ENCODE results near the gene RRAGD. TPM values are rescaled to one million over a fixed set of nuclear protein-coding genes. Genes with fewer than 3 reads are reported as not detected.

Gene RRAGD
- total RNA-seq, 1 donor from 2014 or later: 14.7 TPM

DNA sequence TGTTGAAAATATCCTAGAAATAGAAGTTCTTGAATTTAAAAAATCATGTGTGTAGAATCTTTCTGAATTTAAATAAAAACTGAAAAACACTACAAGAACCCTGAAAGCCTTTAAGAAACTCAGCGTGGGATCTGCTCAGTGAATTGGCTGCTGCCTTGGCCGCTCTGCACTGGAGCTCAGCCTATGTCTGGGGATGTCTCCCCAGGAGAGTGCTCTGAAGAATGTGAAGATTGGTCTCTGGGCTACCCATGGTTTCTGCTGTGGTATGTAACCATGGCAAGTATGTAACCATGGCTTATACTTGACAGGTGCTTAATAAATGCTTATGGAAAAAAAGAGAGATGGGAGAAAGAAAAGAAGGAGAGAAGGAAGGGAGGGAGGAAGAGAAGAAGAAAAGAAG, 3.1 kb upstream of the RRAGD start:
- H3K4me3 Mint-ChIP-seq (ENCODE audit: unreplicated experiment): no peak overlapping the region
- H3K27me3 Mint-ChIP-seq (ENCODE audit: unreplicated experiment): peaks cover 4% of the 10 kb centered on the region
- H3K36me3 Mint-ChIP-seq (ENCODE audit: unreplicated experiment): no peaks in the 10 kb centered on the region
- peaks cover 8% of the 10 kb centered on the region for H3K4me1 Mint-ChIP-seq (ENCODE audit: low read depth, unreplicated experiment)
- no peak overlapping the region for H3K27ac Mint-ChIP-seq (ENCODE audit: unreplicated experiment)
- TF ChIP-seq, protein P1, sequence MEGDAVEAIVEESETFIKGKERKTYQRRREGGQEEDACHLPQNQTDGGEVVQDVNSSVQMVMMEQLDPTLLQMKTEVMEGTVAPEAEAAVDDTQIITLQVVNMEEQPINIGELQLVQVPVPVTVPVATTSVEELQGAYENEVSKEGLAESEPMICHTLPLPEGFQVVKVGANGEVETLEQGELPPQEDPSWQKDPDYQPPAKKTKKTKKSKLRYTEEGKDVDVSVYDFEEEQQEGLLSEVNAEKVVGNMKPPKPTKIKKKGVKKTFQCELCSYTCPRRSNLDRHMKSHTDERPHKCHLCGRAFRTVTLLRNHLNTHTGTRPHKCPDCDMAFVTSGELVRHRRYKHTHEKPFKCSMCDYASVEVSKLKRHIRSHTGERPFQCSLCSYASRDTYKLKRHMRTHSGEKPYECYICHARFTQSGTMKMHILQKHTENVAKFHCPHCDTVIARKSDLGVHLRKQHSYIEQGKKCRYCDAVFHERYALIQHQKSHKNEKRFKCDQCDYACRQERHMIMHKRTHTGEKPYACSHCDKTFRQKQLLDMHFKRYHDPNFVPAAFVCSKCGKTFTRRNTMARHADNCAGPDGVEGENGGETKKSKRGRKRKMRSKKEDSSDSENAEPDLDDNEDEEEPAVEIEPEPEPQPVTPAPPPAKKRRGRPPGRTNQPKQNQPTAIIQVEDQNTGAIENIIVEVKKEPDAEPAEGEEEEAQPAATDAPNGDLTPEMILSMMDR (IDR thresholded peaks at IDR 0.05; ENCODE audit: partially characterized antibody, unreplicated experiment): no peak
- no peak for DNase-seq
- peaks cover 4% of the 10 kb centered on the region for H3K9me3 Mint-ChIP-seq (ENCODE audit: unreplicated experiment)

DNA sequence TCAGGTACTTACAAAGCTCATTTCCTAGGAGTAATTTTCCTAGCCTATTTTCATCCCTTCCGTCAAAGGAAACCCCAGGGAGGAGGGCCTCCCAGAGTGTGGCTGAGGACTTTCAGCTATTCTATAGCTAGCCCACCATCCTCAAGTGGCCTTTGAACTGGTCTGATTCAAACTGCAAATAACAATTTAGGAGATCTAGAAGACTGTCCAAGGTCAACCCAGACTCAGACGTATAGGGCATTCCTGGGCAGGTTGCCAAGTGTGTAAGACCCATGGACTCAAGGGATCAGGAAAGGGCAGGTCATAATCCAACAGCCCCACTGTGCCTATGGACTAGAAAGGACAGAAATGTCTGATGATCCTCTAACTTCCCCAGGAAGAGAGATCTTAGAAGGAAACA, 2.1 kb upstream of the RRAGD start:
- H3K4me3 Mint-ChIP-seq (ENCODE audit: unreplicated experiment): no peak overlapping the region
- TF ChIP-seq, protein P1 (IDR thresholded peaks at IDR 0.05; ENCODE audit: partially characterized antibody, unreplicated experiment): no peak
- peaks cover 4% of the 10 kb centered on the region for H3K27me3 Mint-ChIP-seq (ENCODE audit: unreplicated experiment)
- H3K27ac Mint-ChIP-seq (ENCODE audit: unreplicated experiment): no peak overlapping the region
- H3K36me3 Mint-ChIP-seq (ENCODE audit: unreplicated experiment): no peaks in the 10 kb centered on the region
- peaks cover 6% of the 10 kb centered on the region for H3K9me3 Mint-ChIP-seq (ENCODE audit: unreplicated experiment)
- peaks cover 12% of the 10 kb centered on the region for H3K4me1 Mint-ChIP-seq (ENCODE audit: low read depth, unreplicated experiment)
- DNase-seq: no peak

DNA sequence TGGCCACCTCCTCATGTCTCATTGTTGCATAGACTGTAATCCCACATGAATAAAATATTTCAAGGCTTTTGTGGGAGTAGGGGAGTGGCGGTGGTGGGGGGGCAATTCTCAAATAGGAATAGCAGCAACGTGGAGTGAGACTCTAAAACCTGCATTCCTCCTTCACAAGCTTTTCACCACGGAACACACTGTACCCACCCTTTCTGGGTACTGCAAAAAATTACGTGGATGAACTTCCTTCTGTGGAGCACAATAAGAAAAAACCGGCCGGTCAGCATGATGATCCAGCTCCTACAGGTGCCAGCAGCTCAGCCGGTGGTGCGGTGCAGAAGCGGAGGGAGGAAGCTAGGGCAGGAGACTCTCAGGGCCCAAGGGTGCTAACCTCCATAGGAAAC, 930 bp upstream of the RRAGD start:
- TF ChIP-seq, protein P1 (IDR thresholded peaks at IDR 0.05; ENCODE audit: partially characterized antibody, unreplicated experiment): no peak
- peak overlapping the region; percentile 89 for H3K4me3 Mint-ChIP-seq (ENCODE audit: unreplicated experiment)
- H3K27me3 Mint-ChIP-seq (ENCODE audit: unreplicated experiment): peaks cover 4% of the 10 kb centered on the region
- H3K9me3 Mint-ChIP-seq (ENCODE audit: unreplicated experiment): peaks cover 6% of the 10 kb centered on the region
- peaks cover 15% of the 10 kb centered on the region for H3K4me1 Mint-ChIP-seq (ENCODE audit: low read depth, unreplicated experiment)
- H3K36me3 Mint-ChIP-seq (ENCODE audit: unreplicated experiment): no peaks in the 10 kb centered on the region
- peak overlapping the region; percentile 77 for H3K27ac Mint-ChIP-seq (ENCODE audit: unreplicated experiment)
- DNase-seq: no peak

DNA sequence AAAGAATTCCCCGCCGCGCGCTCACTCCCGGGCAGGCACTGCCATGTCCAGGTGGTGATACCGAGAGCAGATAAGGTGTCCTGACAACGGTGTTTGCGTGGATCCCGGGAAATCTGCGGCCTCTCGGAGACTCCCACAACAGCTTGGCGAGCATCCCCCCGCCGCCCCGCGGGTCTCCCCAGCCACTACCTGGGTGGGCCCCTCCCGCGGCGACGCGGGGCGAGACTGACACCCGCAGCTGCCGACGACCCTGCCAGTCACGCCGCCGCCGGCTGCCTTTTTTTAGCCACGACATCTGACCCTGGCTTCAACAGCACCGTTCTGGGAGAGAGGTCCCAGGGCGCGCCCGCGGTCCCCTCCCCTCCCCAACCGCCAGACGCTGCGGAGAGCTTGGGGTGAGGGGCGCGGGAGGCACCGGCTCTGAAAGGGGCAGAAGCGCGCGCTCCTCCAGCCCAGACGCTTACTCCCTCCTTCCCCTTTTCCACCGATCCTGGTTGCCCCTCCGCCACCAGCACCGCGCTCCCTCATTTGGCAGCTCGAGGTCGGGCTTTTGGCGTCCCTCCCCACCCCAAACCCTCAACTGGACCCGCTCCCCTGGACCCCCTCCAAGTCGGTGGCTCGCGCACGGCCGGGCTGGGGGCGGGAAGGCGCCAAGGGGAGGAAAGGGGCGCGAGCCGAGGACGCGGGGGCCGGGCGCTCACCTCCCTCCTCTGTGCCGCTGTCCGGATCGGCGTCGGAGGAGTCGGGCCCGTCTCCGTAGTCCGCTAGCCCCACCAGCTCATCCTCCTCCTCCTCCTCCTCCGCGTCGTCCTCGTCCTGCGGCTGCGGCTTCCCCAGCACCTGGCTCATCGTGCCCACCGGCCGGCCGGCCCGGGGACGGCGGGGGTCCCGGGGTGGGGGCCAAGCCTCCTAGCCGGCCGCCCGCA, 665 bp downstream of the RRAGD start:
- TF ChIP-seq, protein P1 (IDR thresholded peaks at IDR 0.05; ENCODE audit: partially characterized antibody, unreplicated experiment): no peak
- Mint-ChIP-seq H3K27ac (ENCODE audit: unreplicated experiment) (peak overlapping the region; percentile 39), H3K9me3 (ENCODE audit: unreplicated experiment) (peaks cover 6% of the 10 kb centered on the region), H3K27me3 (ENCODE audit: unreplicated experiment) (peaks cover 4% of the 10 kb centered on the region), H3K4me1 (ENCODE audit: low read depth, unreplicated experiment) (peaks cover 18% of the 10 kb centered on the region), H3K36me3 (ENCODE audit: unreplicated experiment) (no peaks in the 10 kb centered on the region), H3K4me3 (ENCODE audit: unreplicated experiment) (peak overlapping the region; percentile 88)
- peak; percentile 77 for DNase-seq

DNA sequence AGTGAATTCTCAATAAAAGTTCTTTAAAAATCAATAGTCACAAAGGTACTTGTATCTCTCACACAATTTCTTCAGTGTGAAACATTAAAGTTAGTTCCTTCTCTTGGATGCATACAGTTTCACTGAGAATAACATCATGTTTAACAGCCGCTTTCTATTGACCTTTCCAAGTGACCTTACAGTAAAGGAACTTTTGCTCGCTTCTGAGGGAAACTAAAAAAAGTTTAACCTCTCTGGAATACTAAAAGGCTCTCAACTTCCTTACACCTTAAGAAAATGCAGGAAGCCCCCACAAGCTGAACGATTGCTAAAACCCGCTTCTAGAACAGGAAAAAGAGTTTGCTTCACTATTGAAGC, 1.3 kb downstream of the RRAGD start:
- TF ChIP-seq, protein P1 (IDR thresholded peaks at IDR 0.05; ENCODE audit: partially characterized antibody, unreplicated experiment): no peak
- Mint-ChIP-seq H3K27ac (ENCODE audit: unreplicated experiment) (peak overlapping the region; percentile 39), H3K4me3 (ENCODE audit: unreplicated experiment) (peak overlapping the region; percentile 88), H3K27me3 (ENCODE audit: unreplicated experiment) (peaks cover 4% of the 10 kb centered on the region), H3K9me3 (ENCODE audit: unreplicated experiment) (peaks cover 6% of the 10 kb centered on the region), H3K36me3 (ENCODE audit: unreplicated experiment) (no peaks in the 10 kb centered on the region), H3K4me1 (ENCODE audit: low read depth, unreplicated experiment) (peaks cover 22% of the 10 kb centered on the region)
- DNase-seq: no peak

Measured in glutamatergic neuron (in vitro differentiated cells).